PFSK-1 (cell line): Measurements from ENCODE around the gene ALOX12B.

ENCODE experiments used
- FOXP2 ChIP-seq: optimal IDR thresholded peaks from 2 replicates; pipeline ENCODE3; 2011; ENCODE audit warnings: borderline replicate concordance, control low read depth, inconsistent platforms; ENCODE audit not compliant: insufficient read depth; ENCODE audit errors: extremely low read length, extremely low read depth
- POLR2AphosphoS5 ChIP-seq: IDR thresholded peaks from 2 replicates; pipeline ENCODE4 v1.6.1; 2012; ENCODE audit warnings: low read depth, mild to moderate bottlenecking, control low read depth, low read length, moderate library complexity
- REST ChIP-seq, 2 experiments: IDR thresholded peaks; 2 replicates each; pipeline versions ENCODE4 v1.6.1 to v1.8.0; 2011 to 2012; ENCODE audit warnings: low read depth in 2 of 2, low read length in 2 of 2, control low read depth in 1 of 2, inconsistent platforms in 1 of 2, mild to moderate bottlenecking in 1 of 2, moderate library complexity in 1 of 2; ENCODE audit not compliant: insufficient read depth in 1 of 2
- SIN3A ChIP-seq: IDR thresholded peaks from 2 replicates; pipeline ENCODE4 v1.6.1; 2012; ENCODE audit warnings: mild to moderate bottlenecking, low read length, moderate library complexity, borderline replicate concordance; ENCODE audit not compliant: insufficient read depth
- TAF1 ChIP-seq: IDR thresholded peaks from 2 replicates; pipeline ENCODE4 v1.6.1; 2012; ENCODE audit warnings: low read length, control low read depth, borderline replicate concordance; ENCODE audit not compliant: insufficient read depth

ALOX12B gene

GRCh38 chr17:8063761-8064534, 23.6 kb downstream of the ALOX12B start:
- TF ChIP-seq SIN3A: no peak
- TF ChIP-seq POLR2AphosphoS5: no peak
- TF ChIP-seq REST (IDR thresholded peaks at IDR 0.05; ENCODE audit: insufficient read depth in 1 of 2, low read depth in 2 of 2, low read length in 2 of 2): no peak
- TF ChIP-seq TAF1: no peak
- no peak for TF ChIP-seq FOXP2

GRCh38 chr17:8062807-8063483, 24.6 kb downstream of the ALOX12B start:
- no peak for TF ChIP-seq TAF1
- no peak for TF ChIP-seq SIN3A
- no peak for TF ChIP-seq FOXP2
- TF ChIP-seq POLR2AphosphoS5: no peak
- TF ChIP-seq REST (IDR thresholded peaks at IDR 0.05; ENCODE audit: insufficient read depth in 1 of 2, low read depth in 2 of 2, low read length in 2 of 2): no peak

- TF ChIP-seq TAF1 (no peak), REST (IDR thresholded peaks at IDR 0.05; ENCODE audit: insufficient read depth in 1 of 2, low read depth in 2 of 2, low read length in 2 of 2) (no peak), FOXP2 (no peak), POLR2AphosphoS5 (no peak), SIN3A (no peak)
Observed at GRCh38 chr17:8062435-8062806, 25.1 kb downstream of the ALOX12B start.

- TF ChIP-seq POLR2AphosphoS5 (no peak), SIN3A (no peak), REST (IDR thresholded peaks at IDR 0.05; ENCODE audit: insufficient read depth in 1 of 2, low read depth in 2 of 2, low read length in 2 of 2) (peak; percentile 49 to 87; a peak in 2 of 4 replicates), TAF1 (no peak), FOXP2 (no peak)
Observed at GRCh38 chr17:8060274-8060673, 27.2 kb downstream of the ALOX12B start.
